Stomach smooth muscle (tissue), 2 donors: ENCODE results near the gene ZNF653.
"Not testable (repeated sequence)": the region's sequence is repeated elsewhere in the genome, so short reads cannot be mapped to it uniquely, and the experiment has no call there.

ENCODE experiments used
- H3K27ac ChIP-seq: one replicate; pipeline ENCODE4 v1.7.0; 2013; ENCODE audit warnings: mild to moderate bottlenecking, low read length, inconsistent platforms
- H3K27me3 ChIP-seq, 2 donors: one replicate each; pipeline ENCODE4 v1.7.0; 2013; ENCODE audit warnings: low read length in 2 of 2; ENCODE audit not compliant: insufficient read depth in 2 of 2, control insufficient read depth in 1 of 2
- H3K36me3 ChIP-seq, 2 donors: one replicate each; pipeline ENCODE4 v1.7.0; 2013; ENCODE audit warnings: low read length in 2 of 2; ENCODE audit not compliant: control insufficient read depth in 2 of 2, insufficient read depth in 2 of 2
- H3K4me1 ChIP-seq: one replicate; pipeline ENCODE4 v1.7.0; 2013; ENCODE audit warnings: low read length; ENCODE audit not compliant: control insufficient read depth, insufficient read depth
- H3K4me3 ChIP-seq, 2 donors: one replicate each; pipeline ENCODE4 v1.7.0; 2013; ENCODE audit warnings: low read length in 2 of 2
- H3K9ac ChIP-seq, 2 donors: one replicate each; pipeline ENCODE4 v1.7.0; 2013; ENCODE audit warnings: low read length in 2 of 2, mild to moderate bottlenecking in 1 of 2
- H3K9me3 ChIP-seq, 2 donors: one replicate each; pipeline ENCODE4 v1.7.0; 2013; ENCODE audit warnings: low read length in 2 of 2; ENCODE audit not compliant: control insufficient read depth in 2 of 2
- donor health status: healthy.
- donor health status: Pancreatic carcinoma.

ZNF653 gene

GRCh38 chr19:11464333-11465265 is 41.0 kb downstream of the ZNF653 start:
- Histone ChIP-seq H3K4me3 (no peak overlapping the region), H3K9ac (no peak overlapping the region), H3K27me3 (peaks cover 5 to 11% of the 10 kb centered on the region in 2 donors), H3K36me3 (no peaks in the 10 kb centered on the region), H3K27ac (no peak overlapping the region), H3K9me3 (no peaks in the 10 kb centered on the region), H3K4me1 (no peaks in the 10 kb centered on the region)

- no peaks in the 10 kb centered on the region for H3K36me3 ChIP-seq
- no peaks in the 10 kb centered on the region for H3K9me3 ChIP-seq
- H3K9ac ChIP-seq = no peak overlapping the region
- no peak overlapping the region for H3K27ac ChIP-seq
- no peak overlapping the region for H3K4me3 ChIP-seq
- peaks cover 5 to 12% of the 10 kb centered on the region in 2 donors for H3K27me3 ChIP-seq
- no peaks in the 10 kb centered on the region for H3K4me1 ChIP-seq
Measured at GRCh38 chr19:11463391-11463790, 42.2 kb downstream of the ZNF653 start.

DNA sequence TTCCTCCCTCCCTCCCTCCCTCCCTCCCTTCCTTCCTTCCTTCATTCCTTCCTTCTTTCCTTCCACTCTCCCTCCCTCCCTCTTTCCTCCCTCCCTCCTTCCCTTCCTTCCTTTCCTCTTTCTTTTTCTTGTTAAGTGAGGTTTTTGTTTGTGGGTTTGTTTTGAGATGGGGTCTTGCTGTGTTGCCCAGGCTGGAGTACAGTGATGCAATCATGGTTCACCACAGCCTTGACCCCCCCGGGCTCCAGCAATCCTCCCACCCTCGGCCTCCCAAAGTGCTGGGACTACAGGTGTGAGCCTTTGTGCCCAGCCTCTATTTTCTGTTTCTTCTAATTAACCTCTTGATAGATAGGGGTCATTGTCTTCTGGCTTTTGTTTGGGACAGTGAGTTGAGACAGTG is 44.2 kb downstream of the ZNF653 start:
- Histone ChIP-seq H3K36me3 (no peaks in the 10 kb centered on the region), H3K4me1 (no peaks in the 10 kb centered on the region), H3K27me3 (peaks cover 5 to 14% of the 10 kb centered on the region in 2 donors), H3K9ac (no peak overlapping the region), H3K27ac (no peak overlapping the region), H3K9me3 (no peaks in the 10 kb centered on the region), H3K4me3 (no peak overlapping the region)

DNA sequence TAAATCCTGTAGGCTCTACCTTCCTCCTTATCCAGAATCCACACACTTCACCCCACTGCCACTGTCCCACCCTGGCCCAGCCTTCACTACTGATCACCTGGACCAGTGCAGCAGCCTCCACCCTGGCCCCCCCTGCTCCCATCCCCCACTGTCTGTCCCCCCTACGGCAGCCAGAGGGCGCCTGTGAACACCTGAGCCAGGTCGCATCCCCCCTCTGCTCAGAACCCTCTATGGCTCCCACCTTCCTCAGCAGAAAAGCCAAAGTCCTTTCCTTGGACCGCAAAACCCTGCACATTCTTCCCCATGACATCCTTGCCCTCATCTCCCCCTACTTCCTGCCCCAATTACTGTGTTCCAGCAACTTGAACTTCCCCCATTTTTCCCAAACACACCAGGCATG is 45.4 kb downstream of the ZNF653 start:
- no peaks in the 10 kb centered on the region for H3K36me3 ChIP-seq
- H3K4me1 ChIP-seq = no peaks in the 10 kb centered on the region
- no peak overlapping the region for H3K4me3 ChIP-seq
- H3K27ac ChIP-seq = no peak overlapping the region
- no peak overlapping the region for H3K9ac ChIP-seq
- no peaks in the 10 kb centered on the region for H3K9me3 ChIP-seq
- H3K27me3 ChIP-seq = peaks cover 5 to 10% of the 10 kb centered on the region in 2 donors

GRCh38 chr19:11458912-11459311 is 46.7 kb downstream of the ZNF653 start:
- H3K4me1 ChIP-seq, H3K4me3 ChIP-seq, H3K36me3 ChIP-seq, H3K27ac ChIP-seq, H3K27me3 ChIP-seq, H3K9ac ChIP-seq, H3K9me3 ChIP-seq: not testable (repeated sequence)

DNA sequence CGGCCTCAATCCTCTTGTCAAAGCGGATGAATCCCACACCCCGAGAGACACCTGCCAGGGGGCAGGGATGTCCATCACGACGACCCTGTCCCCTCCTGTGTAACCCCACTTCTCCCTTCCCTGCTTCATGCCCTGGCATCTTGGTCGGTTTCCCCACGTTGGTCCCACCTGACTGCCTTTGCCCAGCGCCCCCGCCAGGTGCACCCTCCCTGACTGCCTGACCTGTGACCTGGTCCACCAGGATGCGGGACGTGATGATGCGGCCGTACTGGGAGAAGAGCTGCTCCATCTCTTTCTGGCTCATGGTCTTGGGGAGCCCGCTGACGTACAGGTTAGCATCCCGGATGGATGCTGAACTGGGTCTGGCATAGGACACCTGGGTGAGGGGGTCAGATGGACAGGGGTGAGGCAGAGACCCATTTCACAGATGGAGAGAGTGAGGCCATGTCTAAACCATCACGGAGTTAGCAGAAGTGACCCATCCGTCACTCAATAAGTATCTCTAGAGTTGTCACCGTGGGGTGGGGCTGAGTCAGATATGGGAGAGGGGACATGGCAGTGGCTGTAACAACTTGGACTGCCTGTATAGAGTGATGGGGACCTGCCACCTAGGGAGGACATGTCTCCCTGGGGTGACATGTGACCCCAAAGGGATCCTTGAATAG is 47.3 kb downstream of the ZNF653 start:
- no peak overlapping the region for H3K9ac ChIP-seq
- H3K9me3 ChIP-seq = no peaks in the 10 kb centered on the region

GRCh38 chr19:11457831-11458230 is 47.8 kb downstream of the ZNF653 start:
- Histone ChIP-seq H3K36me3 (no peaks in the 10 kb centered on the region), H3K4me3 (no peak overlapping the region), H3K9me3 (no peaks in the 10 kb centered on the region), H3K27me3 (peaks cover 9 to 10% of the 10 kb centered on the region in 2 donors), H3K27ac (no peak overlapping the region), H3K4me1 (no peaks in the 10 kb centered on the region), H3K9ac (no peak overlapping the region)

More for the DNA sequence above, 47.3 kb downstream of the ZNF653 start:
- Histone ChIP-seq H3K27ac (no peak overlapping the region), H3K36me3 (no peaks in the 10 kb centered on the region), H3K27me3 (peaks cover 5 to 8% of the 10 kb centered on the region in 2 donors), H3K4me1 (no peaks in the 10 kb centered on the region), H3K4me3 (no peak overlapping the region)

DNA sequence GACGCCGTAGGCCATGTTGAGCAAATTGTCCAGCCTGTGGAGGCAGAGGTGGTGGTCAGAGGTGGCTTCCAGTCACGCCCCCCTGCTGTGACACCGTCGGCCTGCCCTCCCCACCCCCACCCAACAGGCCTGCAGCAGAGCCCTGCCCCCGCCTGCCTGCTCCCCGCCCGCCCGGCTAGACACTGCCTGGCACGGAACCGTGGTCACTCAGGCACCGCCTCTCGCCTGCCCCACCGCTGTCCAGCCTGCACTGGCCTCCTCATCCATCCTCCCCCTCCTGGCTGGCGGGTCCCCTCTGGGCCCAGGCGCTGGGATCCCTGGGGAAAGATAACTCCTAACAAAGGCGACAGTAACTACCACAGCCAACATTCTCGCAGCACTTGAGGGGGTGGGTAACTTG is 48.5 kb downstream of the ZNF653 start:
- Histone ChIP-seq H3K4me3 (no peak overlapping the region), H3K9ac (no peak overlapping the region), H3K4me1 (no peaks in the 10 kb centered on the region), H3K9me3 (no peaks in the 10 kb centered on the region), H3K36me3 (no peaks in the 10 kb centered on the region), H3K27ac (no peak overlapping the region), H3K27me3 (peaks cover 10 to 11% of the 10 kb centered on the region in 2 donors)

DNA sequence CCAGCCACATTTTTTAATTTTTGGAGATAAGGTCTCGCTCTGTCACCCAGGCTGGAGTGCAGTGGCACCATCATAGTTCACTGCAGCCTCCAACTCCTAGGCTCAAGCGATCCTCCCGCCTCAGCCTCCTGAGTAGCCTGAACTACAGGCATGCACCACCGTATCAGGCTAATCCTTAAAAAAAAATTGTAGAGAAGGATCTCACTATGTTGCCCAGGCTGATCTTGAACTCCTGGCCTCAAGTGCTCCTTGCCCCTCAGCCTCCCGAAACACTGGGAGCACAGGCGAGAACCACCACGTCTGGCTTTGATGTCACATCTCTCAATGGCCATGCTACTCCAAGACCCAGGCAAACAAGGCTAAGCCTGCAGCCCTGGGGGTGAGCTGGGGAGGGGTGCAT is 49.0 kb downstream of the ZNF653 start:
- no peaks in the 10 kb centered on the region for H3K9me3 ChIP-seq
- no peak overlapping the region for H3K4me3 ChIP-seq
- no peak overlapping the region for H3K27ac ChIP-seq
- H3K27me3 ChIP-seq = peaks cover 10 to 11% of the 10 kb centered on the region in 2 donors
- no peak overlapping the region for H3K9ac ChIP-seq
- H3K4me1 ChIP-seq = no peaks in the 10 kb centered on the region
- no peaks in the 10 kb centered on the region for H3K36me3 ChIP-seq

DNA sequence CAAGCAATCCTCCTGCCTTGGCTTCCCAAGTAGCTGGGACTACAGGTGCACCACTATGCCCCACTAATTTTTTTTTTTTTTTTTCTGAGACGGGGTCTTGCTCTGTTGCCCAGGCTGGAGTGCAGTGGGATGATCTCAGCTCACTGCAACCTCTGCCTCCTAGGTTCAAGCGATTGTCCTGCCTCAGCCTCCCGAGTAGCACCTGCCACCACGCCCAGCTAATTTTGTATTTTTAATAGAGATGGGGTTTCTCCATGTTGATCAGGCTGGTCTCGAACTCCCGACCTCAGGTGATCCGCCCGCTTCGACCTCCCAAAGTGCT is 50.4 kb downstream of the ZNF653 start:
- H3K36me3 ChIP-seq, H3K27ac ChIP-seq, H3K4me1 ChIP-seq, H3K4me3 ChIP-seq, H3K9me3 ChIP-seq, H3K9ac ChIP-seq: not testable (repeated sequence)
- peaks cover 8 to 11% of the 10 kb centered on the region in 2 donors for H3K27me3 ChIP-seq
